ENCODE measurements around the gene GYPC. TPM values are rescaled to one million over a fixed set of nuclear protein-coding genes. Genes with fewer than 3 reads are reported as not detected.
"Not testable (repeated sequence)": the region's sequence is repeated elsewhere in the genome, so short reads cannot be mapped to it uniquely, and the experiment has no call there.

The GYPC gene
- total and polyA plus RNA-seq, 8 donors, result 13.0 to 75.4 (median 22.8) TPM

GRCh38 chr2:126643431-126643830 is 12.5 kb upstream of the GYPC start:
- H3K4me3 ChIP-seq, result no peak overlapping the region
- no peaks in the 10 kb centered on the region for H3K4me1 ChIP-seq
- no peak overlapping the region for H3K27ac ChIP-seq
- ATAC-seq, result no peak
- no peaks in the 10 kb centered on the region for H3K27me3 ChIP-seq
- DNase-seq, result no peak
- TF ChIP-seq, protein P1, sequence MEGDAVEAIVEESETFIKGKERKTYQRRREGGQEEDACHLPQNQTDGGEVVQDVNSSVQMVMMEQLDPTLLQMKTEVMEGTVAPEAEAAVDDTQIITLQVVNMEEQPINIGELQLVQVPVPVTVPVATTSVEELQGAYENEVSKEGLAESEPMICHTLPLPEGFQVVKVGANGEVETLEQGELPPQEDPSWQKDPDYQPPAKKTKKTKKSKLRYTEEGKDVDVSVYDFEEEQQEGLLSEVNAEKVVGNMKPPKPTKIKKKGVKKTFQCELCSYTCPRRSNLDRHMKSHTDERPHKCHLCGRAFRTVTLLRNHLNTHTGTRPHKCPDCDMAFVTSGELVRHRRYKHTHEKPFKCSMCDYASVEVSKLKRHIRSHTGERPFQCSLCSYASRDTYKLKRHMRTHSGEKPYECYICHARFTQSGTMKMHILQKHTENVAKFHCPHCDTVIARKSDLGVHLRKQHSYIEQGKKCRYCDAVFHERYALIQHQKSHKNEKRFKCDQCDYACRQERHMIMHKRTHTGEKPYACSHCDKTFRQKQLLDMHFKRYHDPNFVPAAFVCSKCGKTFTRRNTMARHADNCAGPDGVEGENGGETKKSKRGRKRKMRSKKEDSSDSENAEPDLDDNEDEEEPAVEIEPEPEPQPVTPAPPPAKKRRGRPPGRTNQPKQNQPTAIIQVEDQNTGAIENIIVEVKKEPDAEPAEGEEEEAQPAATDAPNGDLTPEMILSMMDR (IDR thresholded peaks at IDR 0.05), result no peak
- no peak for FAIRE-seq
- H3K36me3 ChIP-seq, result no peaks in the 10 kb centered on the region
- no peaks in the 10 kb centered on the region for H3K9me3 ChIP-seq
- 72 to 79% methylated on average over 6 of the region's 6 CpGs for WGBS, 2 donors
- intact Hi-C loops (cut with DNase I), result no loop called here

GRCh38 chr2:126643972-126644371 is 12.0 kb upstream of the GYPC start:
- H3K4me1 ChIP-seq, result no peaks in the 10 kb centered on the region
- no peaks in the 10 kb centered on the region for H3K27me3 ChIP-seq
- WGBS, 2 donors, result 67 to 74% methylated on average over 3 of the region's 3 CpGs
- ATAC-seq, result no peak
- H3K36me3 ChIP-seq, result no peaks in the 10 kb centered on the region
- TF ChIP-seq, protein P1 (IDR thresholded peaks at IDR 0.05), result no peak
- intact Hi-C loops (cut with DNase I), result no loop called here
- DNase-seq, result no peak
- H3K9me3 ChIP-seq, result no peaks in the 10 kb centered on the region
- no peak overlapping the region for H3K4me3 ChIP-seq
- FAIRE-seq, result no peak
- no peak overlapping the region for H3K27ac ChIP-seq

DNA sequence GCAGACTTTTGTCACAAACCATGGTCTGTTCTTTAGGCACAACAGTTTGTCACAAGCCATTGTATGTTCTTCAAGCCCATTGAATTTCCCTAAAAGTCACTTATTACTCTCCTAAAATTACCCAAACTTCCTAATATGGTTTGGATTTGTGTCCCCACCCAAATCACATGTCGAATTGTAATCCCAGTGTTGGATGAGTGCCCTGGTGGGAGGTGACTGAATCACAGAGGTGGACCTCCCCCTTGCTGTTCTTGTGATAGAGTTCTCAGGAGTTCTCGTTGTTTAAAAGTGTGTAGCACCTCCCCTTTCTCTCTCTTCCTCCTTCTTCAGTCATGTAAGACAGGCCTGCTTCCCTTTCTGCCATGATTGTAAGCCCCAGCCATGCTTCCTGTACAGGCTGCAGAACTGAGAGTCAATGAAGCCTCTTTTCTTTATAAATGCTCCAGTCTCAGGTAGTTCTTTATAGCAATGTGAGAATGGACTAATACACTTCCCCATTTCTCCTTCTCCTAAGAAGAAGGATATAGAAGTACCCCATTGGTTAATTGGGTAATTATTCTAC is 11.2 kb upstream of the GYPC start:
- no peak for DNase-seq
- intact Hi-C loops (cut with DNase I), result no loop called here

DNA sequence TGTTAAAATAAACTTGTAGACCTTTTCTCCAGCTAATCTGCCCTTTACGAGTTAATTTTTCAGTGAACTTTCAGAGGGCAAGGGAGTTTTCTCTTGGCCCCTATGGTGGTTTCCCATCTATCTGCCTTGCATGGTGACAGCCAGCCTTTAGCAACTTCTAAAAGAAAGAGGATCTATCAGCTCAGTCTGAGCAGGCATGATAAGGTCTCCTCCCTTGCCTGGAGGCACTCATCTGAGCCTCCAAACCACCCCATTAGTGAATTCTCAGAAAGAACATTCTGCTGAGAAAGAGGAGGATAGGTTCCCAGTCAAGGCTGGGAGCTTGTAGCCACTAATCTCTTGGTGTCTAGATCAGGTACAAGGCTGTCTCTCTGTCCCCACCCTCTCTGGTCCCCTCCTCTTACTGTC is 10.7 kb upstream of the GYPC start:
- WGBS, 2 donors, result 72 to 96% methylated on average over 1 of the region's 1 CpG
- DNase-seq (no peak), FAIRE-seq (no peak), ATAC-seq (no peak)
- Histone ChIP-seq H3K4me1 (no peaks in the 10 kb centered on the region), H3K36me3 (no peaks in the 10 kb centered on the region), H3K9me3 (no peaks in the 10 kb centered on the region), H3K27me3 (no peaks in the 10 kb centered on the region), H3K4me3 (no peak overlapping the region), H3K27ac (no peak overlapping the region)
- TF ChIP-seq, protein P1 (IDR thresholded peaks at IDR 0.05), result no peak
- intact Hi-C loops (cut with DNase I), result no loop called here

More for the DNA sequence above, 11.2 kb upstream of the GYPC start:
- no peak for FAIRE-seq
- H3K27ac ChIP-seq, result no peak overlapping the region
- no peaks in the 10 kb centered on the region for H3K4me1 ChIP-seq
- H3K4me3 ChIP-seq, result no peak overlapping the region
- 24 to 35% methylated on average over 2 of the region's 2 CpGs for WGBS, 2 donors
- TF ChIP-seq, protein P1 (IDR thresholded peaks at IDR 0.05), result no peak
- no peaks in the 10 kb centered on the region for H3K27me3 ChIP-seq
- H3K36me3 ChIP-seq, result no peaks in the 10 kb centered on the region
- ATAC-seq, result peak in 1 of 4 donors; percentile 33
- no peaks in the 10 kb centered on the region for H3K9me3 ChIP-seq

GRCh38 chr2:126646026-126646425 is 9.9 kb upstream of the GYPC start:
- Histone ChIP-seq H3K4me1 (no peaks in the 10 kb centered on the region), H3K4me3 (no peak overlapping the region), H3K9me3 (no peaks in the 10 kb centered on the region), H3K27me3 (no peaks in the 10 kb centered on the region), H3K27ac (no peak overlapping the region), H3K36me3 (no peaks in the 10 kb centered on the region)
- no peak for DNase-seq
- 67 to 77% methylated on average over 3 of the region's 3 CpGs for WGBS, 2 donors
- FAIRE-seq, result no peak
- ATAC-seq, result no peak
- TF ChIP-seq, protein P1 (IDR thresholded peaks at IDR 0.05), result no peak
- intact Hi-C loops (cut with DNase I), result no loop called here

DNA sequence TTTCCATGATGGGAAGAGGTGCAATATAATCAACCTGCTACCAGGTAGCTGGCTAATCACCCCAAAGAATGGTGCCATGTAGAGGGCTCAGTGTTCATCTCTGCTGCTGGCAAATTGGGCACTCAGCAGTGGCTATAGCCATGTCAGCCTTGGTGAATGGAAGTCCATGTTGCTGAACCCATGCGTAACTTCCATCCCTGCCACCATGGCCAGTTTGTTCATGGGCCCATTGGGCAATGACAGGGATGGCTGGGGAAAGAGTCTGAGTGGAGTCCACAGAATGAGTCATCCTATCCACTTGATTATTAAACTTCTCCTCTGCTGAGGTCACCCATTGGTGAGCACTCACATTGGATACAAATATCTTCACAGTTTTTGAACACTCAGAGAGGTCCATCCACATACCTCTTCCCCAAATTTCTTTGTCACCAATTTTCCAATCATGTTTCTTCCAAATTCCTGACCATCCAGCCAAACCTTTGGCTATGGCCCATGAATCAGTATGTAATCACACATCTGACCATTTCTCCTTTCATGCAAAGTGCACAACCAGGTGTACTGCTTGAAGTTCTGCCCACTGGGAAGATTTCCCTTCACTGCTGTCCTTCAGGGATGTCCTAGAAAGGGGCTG is 8.1 kb upstream of the GYPC start:
- H3K4me3 ChIP-seq; H3K4me1 ChIP-seq; H3K36me3 ChIP-seq; H3K27ac ChIP-seq; ATAC-seq; FAIRE-seq; DNase-seq; intact Hi-C loops (cut with DNase I); H3K9me3 ChIP-seq; H3K27me3 ChIP-seq: not testable (repeated sequence)
- 64 to 95% methylated on average over 1 of the region's 1 CpG for WGBS, 2 donors

GRCh38 chr2:126648345-126648786 is 7.6 kb upstream of the GYPC start:
- intact Hi-C loops (cut with DNase I); H3K4me3 ChIP-seq; DNase-seq; H3K27me3 ChIP-seq; FAIRE-seq; H3K9me3 ChIP-seq; H3K36me3 ChIP-seq; H3K27ac ChIP-seq; ATAC-seq; H3K4me1 ChIP-seq: not testable (repeated sequence)
- WGBS, 2 donors, result 74 to 86% methylated on average over 5 of the region's 5 CpGs

Measured in pancreas (tissue), 10 donors.